Keratinocyte (primary cell): ENCODE data around the gene AMZ1. TPM values are rescaled to one million over a fixed set of nuclear protein-coding genes. Genes with fewer than 3 reads are reported as not detected.

Experiments used
- DNase-seq: peaks from one replicate; pipeline ENCODE4 v3.0.0-alpha.2; 2011; ENCODE audit warnings: low read depth, missing footprints, low spot score
- FAIRE-seq: peaks from 2 replicates; lab custom pipeline; 2011; peaks lifted over from hg19 to GRCh38; lab: Jason Lieb, UNC
- H2AFZ ChIP-seq: 2 replicates; pipeline ENCODE4 v1.6.0; 2012; ENCODE audit warnings: low read length, control low read depth, inconsistent platforms; ENCODE audit not compliant: control insufficient read depth
- H3K27ac ChIP-seq: 2 replicates; pipeline ENCODE4 v1.5.1; 2011; ENCODE audit warnings: low read length; ENCODE audit not compliant: control insufficient read depth, insufficient read depth
- H3K27me3 ChIP-seq: 3 replicates; pipeline ENCODE4 v1.6.0; 2011; ENCODE audit warnings: low read length; ENCODE audit not compliant: control insufficient read depth, insufficient read depth; ENCODE audit errors: extremely low read depth
- H3K36me3 ChIP-seq, 2 experiments: 2 replicates in 1 of 2; 3 replicates in 1 of 2; pipeline ENCODE4 v1.5.1; 2011; ENCODE audit warnings: low read length in 2 of 2, mild to moderate bottlenecking in 1 of 2; ENCODE audit not compliant: control insufficient read depth in 2 of 2, insufficient read depth in 2 of 2; ENCODE audit errors: extremely low read depth in 1 of 2
- H3K4me1 ChIP-seq: 3 replicates; pipeline ENCODE4 v1.5.1; 2011; ENCODE audit warnings: low read length; ENCODE audit not compliant: control insufficient read depth, insufficient read depth; ENCODE audit errors: extremely low read depth
- H3K4me2 ChIP-seq: 3 replicates; pipeline ENCODE4 v1.6.0; 2011; ENCODE audit warnings: low read depth, low read length; ENCODE audit not compliant: control insufficient read depth, insufficient read depth; ENCODE audit errors: extremely low read depth
- H3K4me3 ChIP-seq, 3 experiments: fragments of 200-600 bp in 1 of 3; sonication (generic) in 1 of 3; 2 replicates in 2 of 3; 3 replicates in 1 of 3; pipeline ENCODE4 v1.5.1; 2011 to 2016; ENCODE audit warnings: low read length in 3 of 3, mild to moderate bottlenecking in 3 of 3, control low read depth in 2 of 3, inconsistent platforms in 1 of 3, low read depth in 1 of 3, mixed read lengths in 1 of 3, mixed run types in 1 of 3, moderate library complexity in 1 of 3; ENCODE audit not compliant: control insufficient read depth in 2 of 3, insufficient read depth in 2 of 3; ENCODE audit errors: extremely low read depth in 1 of 3
- H3K79me2 ChIP-seq: 2 replicates; pipeline ENCODE4 v1.6.0; 2012; ENCODE audit warnings: low read length; ENCODE audit not compliant: control insufficient read depth, insufficient read depth
- H3K9ac ChIP-seq: 3 replicates; pipeline ENCODE4 v1.6.0; 2011; ENCODE audit warnings: low read length; ENCODE audit not compliant: control insufficient read depth, insufficient read depth; ENCODE audit errors: extremely low read depth
- H3K9me1 ChIP-seq: 3 replicates; pipeline ENCODE4 v1.6.0; 2011; ENCODE audit warnings: low read length; ENCODE audit not compliant: control insufficient read depth, insufficient read depth; ENCODE audit errors: extremely low read depth
- H3K9me3 ChIP-seq: 2 replicates; pipeline ENCODE4 v1.5.1; 2012; ENCODE audit warnings: low read depth, low read length; ENCODE audit not compliant: control insufficient read depth
- H4K20me1 ChIP-seq: 3 replicates; pipeline ENCODE4 v1.6.0; 2011; ENCODE audit warnings: low read length; ENCODE audit not compliant: control insufficient read depth, insufficient read depth; ENCODE audit errors: extremely low read depth
- EZH2 ChIP-seq: IDR thresholded peaks from one replicate; pipeline ENCODE4 v1.6.1; 2012; ENCODE audit warnings: inconsistent platforms, mild to moderate bottlenecking, low read length, moderate library complexity
- dilution Hi-C: fragments of 300-500 bp; cut with MboI; formaldehyde crosslinking; loops from one replicate; pipeline ENCODE4 v1.7.0; 2020; ENCODE audit warnings: low sequenced_read_pairs; ENCODE audit not compliant: extremely low pct_ligation_motif_present
- polyA plus RNA-seq, 5 experiments: library from polyadenylated mRNA; depleted of rRNA in 3 of 5; stranded (reverse) in 3 of 5; stranded (forward) in 1 of 5; unstranded in 1 of 5; fragments of >200 nt; gene quantifications; 1 replicate in 1 of 5; 2 replicates in 3 of 5; 3 replicates in 1 of 5; pipeline versions ENCODE4 v1.2.1 to v1.2.3, GENCODE V29; 2011 to 2012; ENCODE audit warnings: missing spikeins in 2 of 5, low read depth in 1 of 5, low replicate concordance in 1 of 5
- TF ChIP-seq, protein P1 (sequence below), 3 experiments: IDR thresholded peaks in 1 of 3; conservative IDR thresholded peaks in 1 of 3; optimal IDR thresholded peaks in 1 of 3; 2 replicates in 2 of 3; 3 replicates in 1 of 3; pipeline versions ENCODE3 to v1.5.1; 2011; ENCODE audit warnings: low read length in 3 of 3, mild to moderate bottlenecking in 3 of 3, moderate library complexity in 2 of 3, control low read depth in 1 of 3, inconsistent platforms in 1 of 3; ENCODE audit not compliant: insufficient read depth in 2 of 3; ENCODE audit errors: extremely low read depth in 1 of 3

Gene AMZ1
- polyA plus RNA-seq, 1 donor (not counting 4 experiments of a cell fraction or from before 2014, with no cell fraction given) = 0.04 TPM

DNA sequence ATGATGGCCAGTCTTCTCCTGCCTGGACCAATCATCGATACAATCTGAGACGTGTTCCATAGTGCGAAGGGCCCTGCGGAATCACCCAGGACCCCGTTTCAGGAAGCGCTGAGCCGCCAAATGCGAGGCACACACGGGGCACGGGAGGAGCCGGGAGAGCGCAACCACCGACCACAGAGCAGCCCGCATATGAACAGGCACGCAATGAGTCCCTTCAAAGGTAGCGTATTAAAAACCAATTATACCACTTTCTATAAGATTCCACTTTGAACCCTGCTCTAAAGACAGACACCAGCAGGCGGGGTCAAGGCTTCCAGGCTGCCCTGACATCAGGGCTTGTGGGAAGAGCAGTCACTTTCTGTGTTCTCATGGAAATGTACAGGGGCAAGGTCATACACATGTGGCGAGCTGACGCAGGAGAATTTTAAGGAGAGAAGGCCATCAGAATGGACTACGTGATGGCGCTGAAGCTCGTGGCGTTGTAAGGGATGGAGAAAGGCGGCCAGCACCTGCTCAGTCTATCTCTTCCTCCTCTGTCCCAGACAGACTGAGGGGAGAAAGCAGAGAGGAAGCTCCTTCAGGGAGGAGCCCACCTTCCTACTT is 46.2 kb downstream of the AMZ1 start:
- H3K4me1 ChIP-seq = no peaks in the 10 kb centered on the region
- H4K20me1 ChIP-seq = no peaks in the 10 kb centered on the region
- no peak overlapping the region for H3K4me2 ChIP-seq
- DNase-seq (no peak), FAIRE-seq (no peak)
- no peaks in the 10 kb centered on the region for H3K9me1 ChIP-seq
- no peaks in the 10 kb centered on the region for H3K9me3 ChIP-seq
- H3K36me3 ChIP-seq = peaks cover 5 to 13% of the 10 kb centered on the region in 2 experiments
- dilution Hi-C loops = no loop called here
- H3K9ac ChIP-seq = no peak overlapping the region
- H2AFZ ChIP-seq = no peak overlapping the region
- no peak overlapping the region for H3K4me3 ChIP-seq
- H3K27ac ChIP-seq = no peak overlapping the region
- H3K79me2 ChIP-seq = peaks cover 14% of the 10 kb centered on the region
- TF ChIP-seq EZH2 = no peak
- TF ChIP-seq, protein P1, sequence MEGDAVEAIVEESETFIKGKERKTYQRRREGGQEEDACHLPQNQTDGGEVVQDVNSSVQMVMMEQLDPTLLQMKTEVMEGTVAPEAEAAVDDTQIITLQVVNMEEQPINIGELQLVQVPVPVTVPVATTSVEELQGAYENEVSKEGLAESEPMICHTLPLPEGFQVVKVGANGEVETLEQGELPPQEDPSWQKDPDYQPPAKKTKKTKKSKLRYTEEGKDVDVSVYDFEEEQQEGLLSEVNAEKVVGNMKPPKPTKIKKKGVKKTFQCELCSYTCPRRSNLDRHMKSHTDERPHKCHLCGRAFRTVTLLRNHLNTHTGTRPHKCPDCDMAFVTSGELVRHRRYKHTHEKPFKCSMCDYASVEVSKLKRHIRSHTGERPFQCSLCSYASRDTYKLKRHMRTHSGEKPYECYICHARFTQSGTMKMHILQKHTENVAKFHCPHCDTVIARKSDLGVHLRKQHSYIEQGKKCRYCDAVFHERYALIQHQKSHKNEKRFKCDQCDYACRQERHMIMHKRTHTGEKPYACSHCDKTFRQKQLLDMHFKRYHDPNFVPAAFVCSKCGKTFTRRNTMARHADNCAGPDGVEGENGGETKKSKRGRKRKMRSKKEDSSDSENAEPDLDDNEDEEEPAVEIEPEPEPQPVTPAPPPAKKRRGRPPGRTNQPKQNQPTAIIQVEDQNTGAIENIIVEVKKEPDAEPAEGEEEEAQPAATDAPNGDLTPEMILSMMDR (optimal IDR thresholded peaks at IDR 0.05 in 1 of 3, IDR thresholded peaks at IDR 0.05 in 1 of 3, conservative IDR thresholded peaks at IDR 0.05 in 1 of 3; ENCODE audit: extremely low read depth in 1 of 3, insufficient read depth in 2 of 3, low read length in 3 of 3) = no peak
- H3K27me3 ChIP-seq = no peaks in the 10 kb centered on the region

DNA sequence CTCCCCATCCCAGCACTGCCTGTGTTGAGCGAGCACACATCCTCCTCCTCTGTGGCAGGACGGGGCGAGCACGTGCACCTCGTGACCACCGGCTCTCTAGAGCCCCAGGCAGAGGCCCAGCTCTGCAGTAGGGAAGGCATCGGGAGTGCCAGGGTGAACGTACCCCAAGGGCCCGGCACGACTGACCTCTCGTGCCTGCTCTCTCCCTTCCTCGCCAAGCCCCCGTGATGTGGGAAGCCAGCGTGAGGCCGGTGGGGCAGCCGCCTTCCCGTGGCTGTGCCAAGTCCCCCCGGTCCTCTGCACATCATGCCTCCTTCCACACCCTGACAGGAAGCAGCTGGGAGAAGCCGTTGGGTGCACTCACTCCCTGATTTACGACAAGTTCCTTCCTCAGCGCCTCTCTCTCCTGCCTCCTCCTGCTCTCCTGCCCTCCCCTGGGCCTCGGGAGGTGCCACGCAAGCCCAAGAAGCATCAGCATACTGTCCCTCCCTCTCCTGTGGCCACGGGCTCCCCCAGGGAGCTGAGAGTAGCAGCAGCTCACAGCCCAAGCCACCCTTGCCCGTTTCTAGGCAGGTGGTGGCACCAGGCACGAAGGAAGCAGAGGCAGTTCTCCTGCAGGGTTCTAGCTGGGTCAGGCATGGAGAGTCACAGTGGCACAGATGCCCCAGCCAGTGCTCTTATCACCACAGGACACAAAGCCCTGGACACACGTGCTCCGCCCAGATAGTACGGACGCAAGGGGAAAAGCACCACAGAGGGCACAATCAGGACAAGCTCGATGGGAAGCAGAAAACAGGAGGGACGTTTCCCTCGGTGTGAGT is 47.0 kb downstream of the AMZ1 start:
- Histone ChIP-seq H3K4me2 (no peak overlapping the region), H3K27ac (no peak overlapping the region), H3K79me2 (peaks cover 17% of the 10 kb centered on the region), H3K9ac (no peak overlapping the region), H3K9me1 (no peaks in the 10 kb centered on the region), H3K27me3 (no peaks in the 10 kb centered on the region), H4K20me1 (no peaks in the 10 kb centered on the region), H3K4me3 (no peak overlapping the region), H3K4me1 (no peaks in the 10 kb centered on the region), H2AFZ (no peak overlapping the region), H3K9me3 (no peaks in the 10 kb centered on the region), H3K36me3 (peaks cover 5 to 13% of the 10 kb centered on the region in 2 experiments)
- DNase-seq = no peak
- dilution Hi-C loops = no loop called here
- no peak for TF ChIP-seq EZH2
- TF ChIP-seq, protein P1 (optimal IDR thresholded peaks at IDR 0.05 in 1 of 3, IDR thresholded peaks at IDR 0.05 in 1 of 3, conservative IDR thresholded peaks at IDR 0.05 in 1 of 3; ENCODE audit: extremely low read depth in 1 of 3, insufficient read depth in 2 of 3, low read length in 3 of 3) = no peak
- FAIRE-seq = no peak
